Fibroblast of lung (primary cell): ENCODE measurements around the gene BCL11A.

Source experiments
- CTCF ChIP-seq, 2 donors: IDR thresholded peaks in 1 of 2; conservative IDR thresholded peaks in 1 of 2; 1 replicate in 1 of 2; 2 replicates in 1 of 2; pipeline ENCODE4 v1.5.1; 2011 to 2012; ENCODE audit warnings: low read length in 2 of 2, control low read depth in 1 of 2, inconsistent platforms in 1 of 2, low read depth in 1 of 2, mild to moderate bottlenecking in 1 of 2
- EZH2 ChIP-seq: IDR thresholded peaks from 2 replicates; pipeline ENCODE4 v1.5.1; 2012; ENCODE audit warnings: low read length, control low read depth, mild to moderate bottlenecking; ENCODE audit errors: missing control alignments

GRCh38 chr2:60508339-60508917 lies 45.0 kb downstream of the BCL11A start:
- no peak for TF ChIP-seq CTCF (conservative IDR thresholded peaks at IDR 0.05 in 1 of 2, IDR thresholded peaks at IDR 0.05 in 1 of 2; ENCODE audit: low read depth in 1 of 2, low read length in 2 of 2)
- TF ChIP-seq EZH2: no peak
